ENCODE results near the gene NDUFA11. TPM values are rescaled to one million over a fixed set of nuclear protein-coding genes. Genes with fewer than 3 reads are reported as not detected.
"Not testable (repeated sequence)": the region's sequence is repeated elsewhere in the genome, so short reads cannot be mapped to it uniquely, and the experiment has no call there.

The NDUFA11 gene
- polyA plus RNA-seq, 3 donors, result 123 to 160 (median 138) TPM

DNA sequence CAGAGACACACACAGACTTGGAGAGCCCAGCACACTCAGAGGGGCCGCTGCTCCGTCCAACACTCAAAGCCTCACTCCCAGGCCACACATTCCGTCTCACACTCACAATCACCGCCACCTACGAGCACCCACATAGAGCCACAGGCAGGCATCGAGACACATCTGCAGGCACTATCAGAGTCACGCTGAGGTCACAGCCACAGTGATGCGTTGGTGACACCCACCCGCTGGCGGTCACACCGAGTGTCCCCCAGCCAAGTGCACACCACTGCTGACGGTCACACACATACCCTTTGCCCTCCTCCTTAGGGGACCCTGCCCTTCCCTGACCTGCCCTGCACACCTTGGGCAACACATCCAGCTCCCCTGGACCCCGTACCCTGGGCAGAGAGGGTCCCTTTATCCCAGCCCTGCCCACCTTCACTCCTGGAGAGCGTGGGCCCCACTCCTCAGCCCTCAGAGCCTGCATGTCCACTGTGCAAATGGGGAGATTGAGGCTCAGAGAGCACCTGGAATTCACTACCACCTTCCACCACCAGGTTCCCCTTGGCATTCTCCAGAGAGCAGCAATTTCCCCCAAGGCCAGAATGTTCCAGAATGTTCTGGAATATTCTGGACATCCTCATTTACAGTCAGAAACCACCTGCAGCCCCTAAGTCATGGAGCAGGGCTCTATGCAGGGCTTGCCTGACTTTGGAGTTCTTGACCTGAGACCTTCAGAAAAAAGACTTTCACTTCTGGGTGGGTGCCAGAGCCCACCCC lies 38.7 kb downstream of the NDUFA11 start:
- no peak for DNase-seq (ENCODE audit: low read depth in 3 of 3, low spot score in 2 of 3)

GRCh38 chr19:5864013-5864720 lies 39.4 kb downstream of the NDUFA11 start:
- DNase-seq (ENCODE audit: low read depth in 3 of 3, low spot score in 2 of 3), result no peak

- DNase-seq (ENCODE audit: low read depth in 3 of 3, low spot score in 2 of 3), result no peak
Measured at GRCh38 chr19:5863030-5863665, 40.4 kb downstream of the NDUFA11 start.

- no peak for DNase-seq (ENCODE audit: low read depth in 3 of 3, low spot score in 2 of 3)
Measured at GRCh38 chr19:5857203-5858081, 46.1 kb downstream of the NDUFA11 start.

DNA sequence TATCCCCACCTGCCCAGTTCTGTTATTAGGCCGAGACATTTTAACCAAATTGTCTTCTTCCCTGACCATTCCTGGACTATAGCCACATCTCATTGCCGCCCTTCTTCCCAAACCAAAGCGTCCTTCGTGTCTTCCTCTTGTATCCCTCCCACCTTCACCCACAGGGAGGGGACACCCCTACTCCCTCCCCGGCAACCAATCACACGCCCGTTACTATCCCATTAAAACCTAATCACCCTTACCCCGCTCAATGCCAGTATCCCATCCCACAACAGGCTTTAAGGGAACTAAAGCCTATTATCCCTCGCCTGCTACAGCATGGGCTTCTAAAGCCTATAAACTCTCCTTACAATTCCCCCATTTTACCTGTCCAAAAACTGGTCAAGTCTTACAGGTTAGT lies 48.4 kb downstream of the NDUFA11 start:
- not testable (repeated sequence) for DNase-seq (ENCODE audit: low read depth in 3 of 3, low spot score in 2 of 3)

DNA sequence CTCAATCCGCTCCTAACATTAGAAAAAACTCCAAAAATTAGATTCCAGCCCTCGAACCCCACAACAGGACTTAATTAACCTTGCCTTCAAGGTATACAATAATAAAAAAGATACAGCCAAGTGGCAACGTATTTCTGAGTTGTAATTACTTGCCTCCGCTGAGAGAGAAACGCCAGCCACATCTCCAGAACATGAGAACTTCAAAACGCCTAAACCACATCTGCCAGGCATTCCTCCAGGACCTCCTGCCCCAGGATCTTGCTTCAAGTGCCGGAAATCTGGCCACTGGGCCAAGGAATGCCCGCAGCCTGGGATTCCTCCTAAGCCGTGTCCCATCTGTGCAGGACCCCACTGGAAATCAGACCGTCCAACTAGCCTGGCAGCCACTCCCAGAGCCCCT lies 49.5 kb downstream of the NDUFA11 start:
- not testable (repeated sequence) for DNase-seq (ENCODE audit: low read depth in 3 of 3, low spot score in 2 of 3)

DNA sequence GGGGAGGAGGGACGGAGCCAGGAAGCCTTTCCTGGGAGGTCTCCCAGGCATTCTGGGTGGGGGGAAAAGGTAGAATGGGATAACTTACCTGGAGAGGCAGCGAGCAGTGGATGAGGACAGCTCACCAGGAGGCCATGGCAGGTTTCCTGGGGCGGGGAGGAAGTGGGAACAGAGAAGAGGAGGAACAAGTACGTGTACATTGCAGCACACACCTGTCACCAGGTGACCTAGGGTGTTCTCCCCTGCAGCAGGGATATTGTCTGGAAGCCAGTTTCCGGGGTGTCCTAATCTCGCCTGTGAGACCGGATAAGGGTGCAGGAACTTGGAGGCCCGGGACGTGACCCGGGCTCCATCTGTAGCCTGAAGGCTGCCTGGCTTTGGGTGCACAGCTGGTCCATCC lies 52.3 kb downstream of the NDUFA11 start, which contains the start of gene FUT3:
Gene FUT3, minus strand, starts transcription at position 148 of the 400 bp plus-strand sequence.
- DNase-seq (ENCODE audit: low read depth in 3 of 3, low spot score in 2 of 3), result no peak

- DNase-seq (ENCODE audit: low read depth in 3 of 3, low spot score in 2 of 3), result no peak
Measured at GRCh38 chr19:5850743-5851293, 52.8 kb downstream of the NDUFA11 start.

DNA sequence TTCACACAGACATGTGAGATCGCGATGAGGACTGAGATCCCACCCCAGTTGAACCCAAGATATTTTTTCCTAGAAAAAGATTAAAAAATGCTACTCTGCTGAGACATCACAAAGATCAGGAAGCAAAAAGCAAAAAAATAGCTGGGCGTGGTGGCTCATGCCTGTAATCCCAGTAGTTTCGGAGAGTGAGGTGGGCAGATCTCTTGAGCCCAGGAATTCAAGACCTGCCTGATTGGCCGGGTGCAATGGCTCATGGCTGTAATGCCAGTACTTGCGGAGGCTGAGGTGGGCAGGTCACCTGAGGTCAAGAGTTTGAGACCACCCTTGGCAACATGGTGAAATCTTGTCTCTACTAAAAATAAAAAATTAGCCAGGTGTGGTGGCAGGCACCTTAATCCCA lies 53.4 kb downstream of the NDUFA11 start:
- DNase-seq (ENCODE audit: low read depth in 3 of 3, low spot score in 2 of 3), result no peak

GRCh38 chr19:5848621-5849020 lies 55.0 kb downstream of the NDUFA11 start:
- DNase-seq (ENCODE audit: low read depth in 3 of 3, low spot score in 2 of 3), result not testable (repeated sequence)

DNA sequence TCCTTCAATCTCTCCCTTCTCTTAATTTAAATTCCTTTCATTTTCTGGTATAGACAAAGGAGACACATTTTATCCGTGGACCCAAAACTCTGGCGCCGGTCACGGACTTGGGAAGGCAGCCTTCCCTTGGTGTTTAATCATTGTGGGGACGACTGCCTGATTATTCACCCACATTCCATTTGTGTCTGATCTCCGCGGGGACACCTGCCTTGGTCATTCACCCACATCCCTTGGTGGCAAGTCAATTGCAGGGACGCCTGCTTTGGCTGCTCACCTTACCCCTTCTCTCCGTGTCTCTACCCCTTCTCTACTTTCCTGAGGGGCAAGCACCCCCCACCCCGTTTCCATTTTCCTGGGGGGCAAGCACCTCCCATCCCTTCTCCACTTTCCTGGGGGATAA lies 55.7 kb downstream of the NDUFA11 start:
- DNase-seq (ENCODE audit: low read depth in 3 of 3, low spot score in 2 of 3), result not testable (repeated sequence)

Other genes starting within 250 kb of the NDUFA11 start
- 10 to 100 TPM; 26.2 to 35.6 (median 27.7) TPM for gene MICOS13, start 223.3 kb downstream of the NDUFA11 start, polyA plus RNA-seq (ENCODE audit: insufficient read length in 3 of 3)
- gene HSD11B1L, start 222.8 kb downstream of the NDUFA11 start, polyA plus RNA-seq (ENCODE audit: insufficient read length in 3 of 3), result 10 to 100 TPM in 1 of 3 donors, 1 to 10 TPM in 2; 6.8 to 10.2 (median 8.0) TPM
- 100 to 1,000 TPM; 492 to 592 (median 586) TPM for gene RPL36, start 213.5 kb downstream of the NDUFA11 start, polyA plus RNA-seq (ENCODE audit: insufficient read length in 3 of 3)
- gene LONP1, start 183.6 kb downstream of the NDUFA11 start, polyA plus RNA-seq (ENCODE audit: insufficient read length in 3 of 3), result 10 to 100 TPM; 46.5 to 50.4 (median 47.9) TPM
- not detected for gene CATSPERD, start 183.2 kb downstream of the NDUFA11 start, polyA plus RNA-seq (ENCODE audit: insufficient read length in 3 of 3)
- 1 to 10 TPM; 1.2 to 1.8 (median 1.3) TPM for gene PRR22, start 119.0 kb downstream of the NDUFA11 start, polyA plus RNA-seq (ENCODE audit: insufficient read length in 3 of 3)
- 10 to 100 TPM; 18.4 to 22.1 (median 20.9) TPM for gene DUS3L, start 112.6 kb downstream of the NDUFA11 start, polyA plus RNA-seq (ENCODE audit: insufficient read length in 3 of 3)
- 1 to 10 TPM; 1.8 to 2.2 (median 2.0) TPM for gene NRTN, start 98.7 kb downstream of the NDUFA11 start, polyA plus RNA-seq (ENCODE audit: insufficient read length in 3 of 3)
- gene FUT6, start 64.1 kb downstream of the NDUFA11 start, polyA plus RNA-seq (ENCODE audit: insufficient read length in 3 of 3), result 10 to 100 TPM in 1 of 3 donors, 1 to 10 TPM in 2; 6.2 to 10.6 (median 8.9) TPM
- under 1 TPM; 0.26 to 0.64 (median 0.40) TPM for gene FUT3, start 52.3 kb downstream of the NDUFA11 start, polyA plus RNA-seq (ENCODE audit: insufficient read length in 3 of 3)
- gene FUT5, start 33.2 kb downstream of the NDUFA11 start, polyA plus RNA-seq (ENCODE audit: insufficient read length in 3 of 3), result under 1 TPM in 2 of 3 donors, not detected in 1; 0.11 to 0.17 TPM
- 1 to 10 TPM; 4.4 to 4.7 (median 4.5) TPM for gene VMAC, start 1.1 kb upstream of the NDUFA11 start, polyA plus RNA-seq (ENCODE audit: insufficient read length in 3 of 3)
- gene CAPS, start 10.5 kb upstream of the NDUFA11 start, polyA plus RNA-seq (ENCODE audit: insufficient read length in 3 of 3), result 10 to 100 TPM; 15.6 to 28.0 (median 23.4) TPM
- 10 to 100 TPM; 54.4 to 66.9 (median 63.4) TPM for gene RANBP3, start 74.3 kb upstream of the NDUFA11 start, polyA plus RNA-seq (ENCODE audit: insufficient read length in 3 of 3)
- 1 to 10 TPM; 5.8 to 7.8 (median 7.1) TPM for gene RFX2, start 206.7 kb upstream of the NDUFA11 start, polyA plus RNA-seq (ENCODE audit: insufficient read length in 3 of 3)
- 1 to 10 TPM in 1 of 3 donors, under 1 TPM in 2; 0.74 to 1.3 (median 0.78) TPM for gene ACSBG2, start 231.9 kb upstream of the NDUFA11 start, polyA plus RNA-seq (ENCODE audit: insufficient read length in 3 of 3)